ENCODE data around the gene GPR108.

DNA sequence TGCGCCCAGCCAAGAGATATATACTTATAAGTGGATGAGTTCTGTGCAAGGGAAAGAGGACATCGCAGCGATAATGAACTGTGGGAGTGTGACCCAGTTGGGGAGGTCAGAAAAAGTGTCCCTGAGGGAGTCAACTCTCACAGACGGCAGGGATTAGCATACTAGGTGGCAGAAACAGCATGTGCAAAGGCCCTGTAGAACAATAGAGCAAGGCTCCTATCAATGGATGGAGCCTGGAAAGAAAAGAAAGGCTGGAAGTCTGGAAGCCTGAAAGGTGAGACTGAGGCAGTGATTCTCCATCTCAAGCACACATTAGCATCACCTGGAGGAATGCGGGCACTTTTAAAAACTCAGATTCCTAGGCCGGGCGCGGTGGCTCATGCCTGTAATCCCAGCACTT is 46.0 kb downstream of the GPR108 start:
- TF ChIP-seq, protein P1, sequence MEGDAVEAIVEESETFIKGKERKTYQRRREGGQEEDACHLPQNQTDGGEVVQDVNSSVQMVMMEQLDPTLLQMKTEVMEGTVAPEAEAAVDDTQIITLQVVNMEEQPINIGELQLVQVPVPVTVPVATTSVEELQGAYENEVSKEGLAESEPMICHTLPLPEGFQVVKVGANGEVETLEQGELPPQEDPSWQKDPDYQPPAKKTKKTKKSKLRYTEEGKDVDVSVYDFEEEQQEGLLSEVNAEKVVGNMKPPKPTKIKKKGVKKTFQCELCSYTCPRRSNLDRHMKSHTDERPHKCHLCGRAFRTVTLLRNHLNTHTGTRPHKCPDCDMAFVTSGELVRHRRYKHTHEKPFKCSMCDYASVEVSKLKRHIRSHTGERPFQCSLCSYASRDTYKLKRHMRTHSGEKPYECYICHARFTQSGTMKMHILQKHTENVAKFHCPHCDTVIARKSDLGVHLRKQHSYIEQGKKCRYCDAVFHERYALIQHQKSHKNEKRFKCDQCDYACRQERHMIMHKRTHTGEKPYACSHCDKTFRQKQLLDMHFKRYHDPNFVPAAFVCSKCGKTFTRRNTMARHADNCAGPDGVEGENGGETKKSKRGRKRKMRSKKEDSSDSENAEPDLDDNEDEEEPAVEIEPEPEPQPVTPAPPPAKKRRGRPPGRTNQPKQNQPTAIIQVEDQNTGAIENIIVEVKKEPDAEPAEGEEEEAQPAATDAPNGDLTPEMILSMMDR (IDR thresholded peaks at IDR 0.05; ENCODE audit: poor library complexity, severe bottlenecking): no peak
- no peak for TF ChIP-seq TAF1 (IDR thresholded peaks at IDR 0.05; ENCODE audit: low read depth)
- TF ChIP-seq POLR2AphosphoS5 (IDR thresholded peaks at IDR 0.05): no peak
- no peak for TF ChIP-seq EZH2 (IDR thresholded peaks at IDR 0.05; ENCODE audit: borderline replicate concordance, insufficient read depth, low read length, poor library complexity, severe bottlenecking)
- no peak for TF ChIP-seq EP300 (conservative IDR thresholded peaks at IDR 0.05; ENCODE audit: poor library complexity, severe bottlenecking)
- TF ChIP-seq SMC3 (conservative IDR thresholded peaks at IDR 0.05; ENCODE audit: poor library complexity): no peak
- TF ChIP-seq RAD21 (conservative IDR thresholded peaks at IDR 0.05): no peak
- TF ChIP-seq, protein P2, sequence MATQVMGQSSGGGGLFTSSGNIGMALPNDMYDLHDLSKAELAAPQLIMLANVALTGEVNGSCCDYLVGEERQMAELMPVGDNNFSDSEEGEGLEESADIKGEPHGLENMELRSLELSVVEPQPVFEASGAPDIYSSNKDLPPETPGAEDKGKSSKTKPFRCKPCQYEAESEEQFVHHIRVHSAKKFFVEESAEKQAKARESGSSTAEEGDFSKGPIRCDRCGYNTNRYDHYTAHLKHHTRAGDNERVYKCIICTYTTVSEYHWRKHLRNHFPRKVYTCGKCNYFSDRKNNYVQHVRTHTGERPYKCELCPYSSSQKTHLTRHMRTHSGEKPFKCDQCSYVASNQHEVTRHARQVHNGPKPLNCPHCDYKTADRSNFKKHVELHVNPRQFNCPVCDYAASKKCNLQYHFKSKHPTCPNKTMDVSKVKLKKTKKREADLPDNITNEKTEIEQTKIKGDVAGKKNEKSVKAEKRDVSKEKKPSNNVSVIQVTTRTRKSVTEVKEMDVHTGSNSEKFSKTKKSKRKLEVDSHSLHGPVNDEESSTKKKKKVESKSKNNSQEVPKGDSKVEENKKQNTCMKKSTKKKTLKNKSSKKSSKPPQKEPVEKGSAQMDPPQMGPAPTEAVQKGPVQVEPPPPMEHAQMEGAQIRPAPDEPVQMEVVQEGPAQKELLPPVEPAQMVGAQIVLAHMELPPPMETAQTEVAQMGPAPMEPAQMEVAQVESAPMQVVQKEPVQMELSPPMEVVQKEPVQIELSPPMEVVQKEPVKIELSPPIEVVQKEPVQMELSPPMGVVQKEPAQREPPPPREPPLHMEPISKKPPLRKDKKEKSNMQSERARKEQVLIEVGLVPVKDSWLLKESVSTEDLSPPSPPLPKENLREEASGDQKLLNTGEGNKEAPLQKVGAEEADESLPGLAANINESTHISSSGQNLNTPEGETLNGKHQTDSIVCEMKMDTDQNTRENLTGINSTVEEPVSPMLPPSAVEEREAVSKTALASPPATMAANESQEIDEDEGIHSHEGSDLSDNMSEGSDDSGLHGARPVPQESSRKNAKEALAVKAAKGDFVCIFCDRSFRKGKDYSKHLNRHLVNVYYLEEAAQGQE (IDR thresholded peaks at IDR 0.05; ENCODE audit: borderline replicate concordance): no peak
- no peak for TF ChIP-seq MXI1 (conservative IDR thresholded peaks at IDR 0.05; ENCODE audit: poor library complexity, severe bottlenecking)
